ENCODE results near the gene TEPSIN.

The TEPSIN gene

DNA sequence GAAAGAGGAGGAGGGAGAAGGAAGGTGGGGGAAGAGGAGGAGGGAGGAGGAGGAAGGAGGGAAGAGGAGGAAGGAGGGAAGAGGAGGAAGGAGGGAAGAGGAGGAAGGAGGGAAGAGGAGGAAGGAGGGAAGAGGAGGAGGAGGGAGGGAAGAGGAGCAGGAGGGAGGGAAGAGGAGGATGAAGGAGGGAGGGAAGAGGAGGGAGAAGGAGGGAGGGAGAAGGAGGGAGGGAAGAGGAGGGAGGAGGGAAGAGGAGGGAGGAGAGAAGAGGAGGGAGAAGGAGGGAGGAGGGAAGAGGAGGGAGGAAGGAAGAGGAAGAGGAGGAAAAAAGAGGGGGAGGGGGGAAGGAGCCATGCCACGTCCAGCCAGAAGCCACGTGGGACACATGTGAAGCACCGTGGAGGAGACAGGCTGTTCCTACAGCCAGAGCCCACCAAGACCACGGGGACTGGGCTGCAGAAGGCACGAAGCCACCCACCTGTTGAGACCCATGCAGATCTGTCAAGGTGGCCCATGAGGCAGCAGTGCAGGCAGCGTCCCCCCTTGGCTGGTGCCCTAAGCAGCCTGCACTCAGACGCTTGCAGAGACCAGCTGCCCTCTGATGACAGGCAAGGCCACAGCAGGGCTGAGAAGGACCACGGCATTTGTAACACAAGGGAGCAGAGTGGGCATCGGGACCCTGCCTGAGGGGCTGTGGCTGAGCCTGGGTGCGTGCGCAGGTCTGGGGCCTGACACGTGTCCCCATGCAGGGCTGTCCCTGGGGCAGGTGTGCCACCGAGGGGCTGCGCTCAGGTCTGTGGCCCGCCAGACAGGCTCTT is 10.6 kb upstream of the TEPSIN start:
- DNase-seq = no peak

DNA sequence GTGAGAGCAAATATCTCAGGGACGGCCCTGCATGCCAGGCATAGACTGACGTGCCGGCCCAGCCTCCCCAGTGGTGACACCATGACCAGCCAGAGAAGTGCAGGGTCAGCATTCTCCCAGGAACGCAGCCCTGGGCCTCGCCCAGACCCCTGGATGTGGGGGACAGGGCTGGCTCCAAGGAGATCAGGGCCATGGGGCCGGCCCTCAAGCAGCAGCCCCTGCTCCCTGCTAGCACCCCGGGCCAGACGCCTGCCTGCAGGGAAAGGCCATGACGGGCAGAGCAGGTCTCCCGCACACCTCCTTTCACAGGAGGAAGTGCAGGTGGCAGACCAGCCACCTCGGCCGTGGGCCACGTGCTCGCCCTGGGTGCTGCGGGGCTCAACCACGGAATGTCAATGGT is 9.8 kb upstream of the TEPSIN start:
- DNase-seq = no peak

DNA sequence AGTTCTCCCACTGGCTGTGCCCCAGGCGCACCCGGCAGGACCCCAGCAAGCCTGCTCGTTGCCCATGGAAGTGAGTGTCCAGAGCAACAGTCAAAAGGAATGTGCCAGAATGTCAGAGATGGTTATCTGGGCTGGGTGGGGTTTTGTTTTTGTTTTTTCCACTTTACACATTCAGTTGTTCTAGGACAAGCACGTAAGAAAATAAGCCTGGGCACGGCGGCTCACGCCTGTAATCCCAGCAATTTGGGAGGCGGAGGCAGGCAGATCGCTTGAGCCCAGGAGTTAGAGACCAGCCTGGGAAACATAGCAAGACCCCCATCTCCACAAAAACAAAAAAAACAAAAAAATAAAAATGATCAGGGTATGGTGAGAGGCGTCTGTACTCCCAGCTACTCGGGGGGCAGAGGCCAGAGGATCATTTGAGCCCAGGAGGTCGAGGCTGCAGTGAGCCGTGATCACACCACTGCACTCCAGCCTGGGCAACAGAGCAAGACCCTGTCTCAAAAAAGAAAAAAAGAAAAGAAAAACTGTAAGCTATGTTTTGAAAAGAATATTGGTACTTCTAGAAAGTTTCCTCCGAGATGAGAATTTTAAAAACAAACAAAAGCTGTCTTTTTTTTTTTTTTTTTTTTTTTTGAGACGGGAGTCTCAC is 8.6 kb upstream of the TEPSIN start:
- DNase-seq = no peak

DNA sequence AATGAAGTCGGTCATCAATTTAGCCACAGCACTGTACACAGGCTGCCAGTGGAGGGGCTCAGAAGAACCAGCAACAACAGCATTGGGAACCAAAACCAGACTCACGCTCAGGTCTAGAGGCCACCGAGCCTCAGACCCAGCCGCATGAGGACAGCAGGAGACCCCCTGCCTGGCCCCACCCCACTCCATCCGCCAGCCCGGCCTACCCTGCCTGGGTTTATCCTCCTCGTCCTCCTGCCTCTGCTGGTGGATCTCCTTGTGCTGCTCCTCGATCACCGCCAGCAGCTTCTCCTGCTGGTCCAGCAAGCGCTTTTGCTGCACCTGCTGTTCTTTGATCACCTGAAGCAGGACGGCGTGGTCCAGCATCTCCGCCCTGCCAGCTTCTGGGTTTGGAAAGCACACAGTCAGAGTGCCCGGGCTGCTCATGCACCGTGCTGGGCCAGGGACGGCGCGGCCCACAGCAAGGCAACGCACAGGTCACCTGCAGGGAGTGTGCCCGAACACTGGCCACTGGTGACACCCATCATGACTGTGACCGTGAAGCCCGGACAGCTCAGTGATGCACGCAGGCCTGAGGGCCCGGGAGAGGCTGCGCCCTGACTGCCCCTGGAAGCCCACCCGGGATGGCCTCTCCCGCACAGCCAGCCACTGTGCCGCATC is 8.0 kb upstream of the TEPSIN start:
- no peak for DNase-seq

DNA sequence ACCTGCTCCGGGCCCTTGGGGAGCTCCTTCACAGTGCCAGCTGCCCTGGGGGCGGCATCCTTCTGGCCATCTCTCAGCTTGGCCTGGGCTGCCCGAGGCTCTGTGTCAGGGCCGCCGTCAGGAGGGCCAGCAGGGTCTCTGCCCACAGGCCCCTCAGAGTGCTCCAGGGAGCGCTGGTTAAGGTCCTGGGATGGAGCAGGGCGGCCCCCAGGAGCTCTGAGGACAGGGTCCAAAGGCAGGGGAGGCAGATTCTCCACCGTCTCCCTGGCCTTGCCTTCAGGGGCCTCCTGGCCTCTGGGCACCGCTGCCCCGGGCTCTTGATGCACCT is 7.5 kb upstream of the TEPSIN start:
- no peak for DNase-seq

DNA sequence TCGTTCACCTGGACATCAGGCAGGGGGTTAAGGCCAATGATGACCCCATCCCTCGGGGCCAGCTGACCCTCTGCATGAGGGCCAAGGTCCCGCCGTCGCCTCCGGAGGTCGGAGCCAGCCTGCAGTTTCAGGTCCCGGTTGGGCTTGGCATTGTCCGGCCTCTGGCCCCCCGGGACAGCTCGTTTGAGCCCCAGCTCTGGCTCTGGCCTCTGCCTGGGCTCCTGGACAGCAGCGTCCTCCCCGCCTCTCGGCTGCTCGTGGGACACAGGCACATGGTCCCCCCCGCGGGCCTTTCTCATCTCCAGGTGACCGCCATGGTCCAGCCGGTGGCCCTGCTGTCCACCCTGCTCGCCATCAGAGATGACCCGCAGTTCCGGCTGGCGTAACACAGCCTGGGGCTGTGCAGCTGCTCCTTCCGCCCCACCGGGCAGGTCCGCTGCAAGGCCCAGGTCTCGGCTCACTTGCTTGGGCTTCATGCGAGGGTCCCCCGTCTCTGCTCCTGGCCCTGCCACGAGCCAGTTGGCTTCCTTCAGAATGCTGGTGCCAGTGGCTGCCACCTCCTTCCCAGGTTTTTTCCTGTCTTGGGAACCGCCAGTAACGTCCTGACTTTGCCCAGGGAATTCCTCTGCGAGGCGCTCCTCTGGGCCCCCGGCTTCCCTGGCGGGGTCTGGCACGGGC is 6.9 kb upstream of the TEPSIN start:
- no peak for DNase-seq

DNA sequence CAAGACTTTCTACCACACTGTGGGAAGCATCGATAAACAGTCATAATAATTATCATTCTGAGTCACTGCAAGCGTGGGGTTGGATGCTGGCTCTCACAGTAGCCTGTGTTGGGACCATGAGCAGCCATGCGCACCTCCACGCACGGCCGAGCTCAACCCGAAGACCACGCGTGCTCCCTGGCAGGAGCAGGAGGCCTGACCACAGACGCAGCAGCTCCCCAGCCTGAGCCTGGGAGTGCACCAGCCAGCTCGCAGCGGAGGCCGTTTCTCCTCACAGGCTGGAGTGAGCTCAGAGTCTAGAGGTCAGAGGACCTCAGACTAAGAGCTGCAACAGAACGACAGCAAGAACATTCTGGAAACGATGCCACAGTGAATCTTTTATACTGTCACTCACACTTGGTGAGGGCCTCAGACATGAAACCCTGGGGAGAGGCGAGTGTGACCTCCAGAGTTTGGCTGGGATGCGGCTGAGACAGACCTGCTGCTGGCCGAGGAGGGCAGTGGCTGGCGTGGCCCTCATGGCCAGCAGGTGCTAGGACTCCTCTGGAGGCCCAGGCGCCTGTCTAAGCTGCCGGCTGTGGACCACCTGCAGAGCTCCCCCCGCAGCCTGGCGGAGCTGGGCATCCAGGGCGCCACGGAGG is 6.3 kb upstream of the TEPSIN start:
- no peak for DNase-seq

DNA sequence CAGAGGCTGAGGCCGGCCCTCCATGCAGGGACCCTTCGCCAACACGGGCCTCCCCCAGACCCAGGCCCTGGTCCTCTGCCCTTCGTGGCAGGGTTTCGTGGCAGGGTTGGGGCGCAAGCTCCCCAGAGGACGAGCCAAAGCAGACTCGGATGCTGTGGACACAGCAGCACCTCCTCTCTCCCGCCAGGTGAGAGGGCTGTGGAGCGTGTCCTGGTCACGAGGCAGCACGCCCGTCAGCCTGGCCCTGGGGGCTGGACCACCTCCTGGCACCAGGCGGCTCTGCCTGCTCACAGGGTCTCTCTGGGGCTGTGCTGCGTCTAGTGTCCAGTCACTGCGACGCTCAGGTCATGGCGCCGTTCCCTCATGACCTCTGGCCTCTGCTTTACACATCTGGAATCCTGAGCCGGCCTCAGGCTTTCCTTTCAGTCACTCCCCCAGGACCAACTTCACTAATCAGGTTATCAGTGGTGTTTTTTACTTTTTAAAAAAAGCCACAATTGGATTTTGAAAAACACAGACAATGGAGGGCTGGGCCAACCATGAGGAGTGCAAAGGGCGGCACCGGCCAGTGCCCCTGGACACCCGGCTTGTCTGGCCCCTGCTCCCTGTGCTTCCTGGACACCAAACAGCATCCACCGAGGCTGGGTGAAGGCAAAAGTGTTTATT is 5.6 kb upstream of the TEPSIN start:
- no peak for DNase-seq

DNA sequence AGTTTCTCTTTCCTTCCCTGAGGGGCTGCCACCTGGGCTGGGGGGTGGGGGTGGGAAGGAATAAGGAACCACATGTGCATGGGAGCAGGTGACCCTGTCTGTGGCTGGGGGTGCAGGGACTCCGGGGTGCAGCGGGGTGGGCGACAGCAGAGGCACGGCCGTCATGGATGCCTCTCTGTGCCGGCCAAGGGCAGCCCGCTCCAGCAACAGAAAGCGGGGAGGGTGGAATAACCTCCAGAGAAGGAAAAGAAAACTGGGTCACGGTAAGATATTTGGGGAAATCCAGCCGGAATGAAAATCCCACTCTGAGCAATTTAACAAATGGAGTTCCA is 4.4 kb upstream of the TEPSIN start:
- DNase-seq = no peak

DNA sequence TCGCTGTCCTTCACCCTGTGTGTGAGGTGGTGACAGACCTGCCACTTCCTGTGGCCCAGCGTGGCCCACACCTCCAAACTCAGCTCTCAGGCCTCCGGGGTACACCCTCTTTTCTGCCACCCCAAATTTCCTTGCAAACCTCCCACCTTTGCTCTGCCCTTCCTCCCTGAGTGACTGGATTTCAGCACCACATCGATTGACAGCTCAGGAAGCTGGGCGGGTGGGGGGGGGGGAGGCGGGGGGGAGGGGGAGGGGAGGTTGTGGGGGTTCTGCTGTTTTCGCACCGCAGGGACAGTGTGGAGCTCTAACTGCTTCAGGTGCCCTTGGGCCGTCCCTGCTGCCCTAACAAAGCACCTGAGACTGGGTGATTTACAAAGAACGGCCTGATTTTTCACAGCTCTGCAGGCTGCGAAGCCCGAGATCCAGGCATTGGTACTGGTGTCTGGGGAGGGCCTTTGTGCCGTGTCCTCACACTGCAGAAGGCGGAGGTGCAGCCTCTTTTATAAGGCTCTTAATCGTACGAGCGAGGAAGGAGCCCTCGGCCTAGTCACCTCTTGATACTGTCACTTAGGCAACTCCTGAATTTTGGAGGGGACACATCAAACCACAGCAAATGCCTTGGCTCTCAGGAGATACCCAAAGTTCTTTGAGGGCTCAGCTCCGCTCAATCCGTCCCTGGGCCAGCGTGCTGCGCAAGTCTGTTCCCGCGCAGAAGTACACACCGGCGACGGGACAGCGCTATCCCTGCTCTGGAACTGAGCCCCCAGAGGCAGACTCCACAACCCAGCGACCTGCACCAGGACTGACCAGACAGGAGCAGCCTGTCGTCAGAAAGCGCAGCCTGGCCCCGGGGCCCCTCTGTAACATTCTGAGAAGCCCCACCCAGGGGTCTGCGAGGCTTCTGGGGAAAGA is 3.8 kb upstream of the TEPSIN start:
- no peak for DNase-seq

DNA sequence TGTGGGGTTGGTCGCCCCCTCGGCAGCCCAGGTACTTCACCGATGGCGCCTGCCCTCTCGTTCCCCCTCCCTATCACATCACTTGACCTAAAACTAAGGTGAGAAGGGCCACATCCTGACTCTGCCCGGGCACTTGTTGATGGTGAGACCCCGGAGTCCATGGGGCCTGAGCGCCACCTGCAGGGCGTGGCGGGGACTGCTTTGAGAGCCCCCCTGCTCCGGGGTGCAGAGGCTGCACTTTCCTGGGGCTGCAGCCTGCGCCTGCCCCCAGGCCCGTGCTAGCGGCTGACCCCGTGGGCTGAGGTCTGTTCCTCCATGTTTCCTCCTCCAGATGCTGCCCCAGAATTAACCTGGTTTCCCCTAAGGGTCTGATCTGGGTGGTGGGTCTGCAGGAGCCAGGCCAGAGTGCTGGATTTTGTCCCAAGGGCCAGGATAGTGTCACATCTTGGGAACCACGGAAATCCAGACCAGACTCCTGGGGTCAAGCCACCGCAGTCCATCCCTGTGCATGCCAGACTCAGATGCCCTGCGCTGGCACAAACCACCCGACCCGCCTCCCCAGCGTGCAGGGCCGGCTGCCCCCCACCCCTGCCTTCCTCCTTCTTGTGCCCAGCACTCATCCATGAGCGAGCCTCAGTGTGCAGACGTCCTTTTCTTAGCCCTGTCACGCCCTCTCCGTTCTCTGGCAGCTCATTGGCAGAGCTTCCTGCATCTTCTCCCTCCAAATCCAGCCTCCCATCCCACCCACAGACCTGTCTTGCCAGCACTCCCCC is 3.0 kb upstream of the TEPSIN start:
- DNase-seq = peak; percentile 38

DNA sequence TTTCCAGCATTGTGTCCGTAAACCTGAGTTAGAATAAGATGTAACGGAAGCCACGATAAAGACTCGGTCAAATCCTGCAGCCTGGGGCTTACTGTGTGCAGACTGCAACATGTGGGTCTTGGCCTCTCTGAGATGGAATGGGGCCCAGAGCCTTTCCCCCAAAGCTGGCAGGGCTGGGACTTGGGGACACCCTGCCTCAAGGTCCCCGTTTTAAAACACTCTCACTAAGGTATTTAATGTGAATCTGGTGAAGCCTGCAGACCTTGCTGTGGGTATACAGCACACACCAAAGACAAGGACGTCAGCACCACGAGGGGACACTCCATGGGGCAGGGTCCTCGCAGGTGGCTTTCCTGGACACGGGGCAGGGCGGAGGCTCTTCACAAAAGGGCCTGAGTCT is 2.3 kb upstream of the TEPSIN start:
- DNase-seq = no peak

DNA sequence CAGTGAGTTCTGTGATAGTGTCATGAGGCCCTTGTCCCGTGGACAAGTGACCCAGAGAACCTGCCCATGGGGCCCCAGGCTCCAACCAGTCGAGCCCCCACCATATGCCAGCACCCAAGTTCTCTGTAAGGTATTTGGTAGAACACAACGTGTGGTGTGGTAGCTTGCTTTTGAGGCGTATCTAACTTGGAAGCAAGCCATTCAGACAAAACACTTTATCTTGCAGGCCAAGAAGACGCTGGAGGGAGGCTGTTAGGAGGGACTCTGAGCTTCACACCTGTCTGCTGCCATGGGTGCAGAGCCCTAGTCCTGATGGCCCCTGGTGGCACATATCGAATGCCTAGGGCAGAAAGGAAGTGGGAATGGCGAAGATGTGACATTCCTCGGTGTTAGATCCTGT is 1.9 kb upstream of the TEPSIN start:
- DNase-seq = no peak

DNA sequence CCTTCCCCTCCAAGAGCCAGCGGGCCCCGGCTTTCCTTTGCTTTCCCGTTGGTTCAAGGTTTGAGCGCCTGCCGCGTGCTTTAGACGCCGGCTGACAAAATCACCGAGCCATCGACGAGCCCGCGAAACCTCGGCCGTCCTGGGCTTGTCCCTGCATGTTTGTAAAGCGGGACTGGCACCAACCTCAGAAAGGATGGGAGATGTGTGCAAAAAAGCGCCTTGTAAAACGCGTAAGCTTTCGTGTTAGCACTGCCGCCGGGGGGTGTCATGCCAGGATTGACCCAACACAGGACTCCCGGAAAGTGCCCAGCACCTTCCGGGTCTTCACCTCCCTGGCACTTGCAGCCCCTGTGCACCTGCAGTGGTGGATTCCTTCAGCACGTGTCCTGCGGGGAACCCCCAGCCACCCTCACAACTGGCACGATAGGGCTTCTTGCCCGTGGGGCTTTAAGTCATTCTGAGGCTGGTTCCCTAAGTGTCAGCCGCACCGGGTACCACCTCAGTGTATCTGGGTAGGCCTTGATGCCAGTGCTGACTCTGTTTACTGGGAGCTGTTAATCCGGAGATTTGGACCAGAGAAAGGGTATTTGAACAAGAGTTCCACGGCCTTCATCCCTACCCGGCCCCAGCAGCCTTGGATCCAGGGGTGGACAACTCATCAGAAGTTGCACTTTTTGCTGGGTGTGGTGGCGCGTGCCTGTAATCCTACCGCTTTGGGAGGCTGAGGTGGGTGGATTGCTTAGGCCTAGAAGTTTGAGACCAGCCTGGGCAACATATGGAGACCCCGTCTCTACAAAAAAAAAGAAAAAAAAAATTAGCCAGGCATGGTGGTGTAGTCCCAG is 1.1 kb upstream of the TEPSIN start:
- DNase-seq = no peak

DNA sequence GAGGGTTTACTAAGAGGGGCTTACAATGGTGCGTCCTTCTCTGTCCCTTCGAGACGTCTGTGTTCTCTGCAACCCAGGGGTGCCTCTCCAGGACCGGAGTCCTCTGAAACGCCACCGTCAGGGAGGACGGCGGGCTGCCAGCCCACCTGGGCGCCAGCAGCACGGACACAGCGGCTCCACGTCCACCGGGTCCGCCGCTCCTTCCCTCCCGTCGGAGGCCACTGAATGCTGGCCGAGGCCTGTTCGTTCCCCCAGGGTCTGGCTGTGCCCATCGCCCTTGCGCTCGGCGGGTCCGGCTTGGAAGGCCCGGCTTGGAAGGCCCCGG is 403 bp downstream of the TEPSIN start:
- DNase-seq = no peak

DNA sequence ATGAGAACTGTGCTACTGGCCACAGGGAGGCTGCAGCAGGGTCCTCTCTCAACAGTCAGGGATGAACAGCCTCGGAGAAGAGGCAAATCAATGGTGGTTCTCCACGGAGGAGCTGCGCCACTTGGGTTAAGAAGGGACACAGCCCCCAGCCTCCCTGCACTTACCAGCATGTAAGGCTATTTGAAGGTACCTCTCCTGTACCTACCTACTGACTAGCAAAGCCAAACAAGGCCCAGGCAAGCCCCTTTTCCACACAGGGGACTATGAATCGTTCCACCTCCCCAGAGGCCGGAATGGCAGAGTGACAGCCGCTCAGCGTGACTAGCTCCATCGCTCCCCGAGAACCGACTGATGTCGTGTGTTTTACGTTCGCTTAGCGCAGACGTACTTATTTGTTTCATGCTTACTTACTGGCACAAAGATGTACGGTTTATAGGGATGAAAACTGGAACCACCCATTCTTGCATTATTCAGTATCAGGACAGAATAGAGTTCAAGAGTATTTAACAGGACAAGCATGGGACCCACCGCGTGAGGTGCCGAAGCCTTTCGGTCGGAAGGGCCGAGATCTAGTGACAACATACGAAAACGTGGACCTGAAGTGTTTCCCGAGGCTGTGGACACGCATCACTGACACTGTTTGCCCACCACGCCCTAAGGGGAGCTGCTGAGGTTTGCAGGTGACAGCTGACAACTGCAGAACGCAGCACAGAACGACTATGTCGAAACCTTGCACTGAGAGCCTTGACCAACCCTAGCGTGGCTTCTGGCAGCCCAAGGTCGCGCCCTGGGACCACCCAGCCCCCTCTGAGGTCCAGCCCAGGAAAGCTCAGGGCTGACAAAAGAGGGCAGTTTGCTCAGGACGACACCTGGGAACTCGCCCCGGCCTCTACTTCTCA is 1.0 kb downstream of the TEPSIN start:
- no peak for DNase-seq

DNA sequence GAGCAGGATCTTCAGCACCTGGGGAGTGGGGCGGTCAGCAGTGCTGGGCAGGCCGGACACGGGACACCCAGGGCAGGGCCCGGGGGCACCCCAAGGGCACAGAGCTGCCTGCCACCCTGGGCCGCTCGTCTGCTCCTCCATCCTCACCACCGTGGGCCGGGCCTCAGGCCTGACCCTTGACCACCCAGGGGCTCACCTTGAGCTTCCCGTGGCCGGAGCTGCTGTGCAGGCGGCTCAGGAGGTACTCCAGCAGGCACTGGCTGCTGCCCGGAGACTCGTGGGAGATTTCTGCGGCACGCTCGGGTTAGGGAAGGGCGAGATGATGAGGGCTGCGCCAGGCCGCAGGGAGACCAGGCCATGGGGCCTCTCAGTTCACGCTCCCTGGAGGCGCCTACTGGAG is 2.1 kb downstream of the TEPSIN start:
- DNase-seq = no peak

DNA sequence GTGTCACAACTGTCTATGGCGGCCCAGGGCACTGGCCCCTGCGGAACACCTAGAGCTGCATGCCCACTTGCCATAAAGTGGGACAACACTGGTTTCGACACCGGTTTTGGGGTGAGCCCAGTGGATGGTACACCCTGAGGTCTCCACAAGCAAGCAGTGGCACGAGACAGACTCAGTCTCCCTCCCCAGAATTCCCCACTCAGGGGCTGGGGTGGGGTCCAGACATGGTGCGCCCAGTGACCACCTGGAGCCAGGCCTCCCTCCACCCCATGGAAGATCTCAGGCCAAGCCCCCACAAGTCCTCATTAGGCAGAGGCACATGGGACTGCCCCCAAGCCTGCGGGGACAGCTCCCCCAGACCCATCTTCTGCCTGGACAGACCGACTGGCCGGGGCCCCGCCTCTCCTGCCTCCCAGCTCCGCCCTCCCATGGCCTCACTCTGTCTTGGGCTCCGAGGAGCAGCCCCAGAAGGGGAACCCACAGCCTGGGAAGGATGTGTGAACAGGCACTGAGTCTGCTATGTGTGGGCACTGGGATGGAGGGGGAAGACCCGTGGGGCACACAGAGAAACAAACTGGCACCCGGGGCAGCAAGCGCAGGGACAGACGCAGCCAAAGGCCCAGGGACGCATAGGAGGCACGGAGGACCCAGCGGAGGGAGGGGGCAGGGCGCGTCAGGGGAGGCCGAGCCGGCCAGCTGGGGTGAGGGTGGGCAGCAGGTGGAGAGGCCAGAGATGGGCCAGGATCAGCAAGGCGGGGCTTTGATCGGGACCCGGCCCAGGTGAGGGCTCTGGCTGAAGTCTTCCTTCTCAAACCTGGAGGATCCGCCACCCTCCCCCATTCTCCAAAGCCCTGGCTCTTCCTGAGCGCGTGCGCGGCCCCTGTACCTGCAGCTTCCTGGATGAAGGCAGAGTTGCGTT is 2.8 kb downstream of the TEPSIN start:
- no peak for DNase-seq
